ENCODE results near the gene CDK14.

The CDK14 gene

DNA sequence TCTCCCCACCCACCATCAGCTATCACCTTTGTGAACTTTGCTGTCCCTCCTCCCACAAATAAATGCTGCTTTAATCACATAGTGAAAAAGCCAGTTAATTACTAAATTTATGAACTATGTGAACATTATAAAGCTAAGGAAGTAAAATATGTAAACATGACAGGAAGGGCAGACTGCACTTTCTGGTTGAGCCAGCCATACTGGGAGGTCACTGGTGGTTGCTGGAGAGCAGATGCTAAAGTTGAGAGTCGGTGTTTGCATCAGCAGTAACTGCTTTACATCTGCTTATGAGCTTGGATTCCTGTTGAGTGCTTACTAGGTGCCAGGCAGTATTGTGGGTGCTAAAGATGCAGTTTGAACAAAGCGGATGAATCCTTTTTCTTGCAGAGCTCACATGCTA lies 458.3 kb downstream of the CDK14 start:
- H3K4me3 ChIP-seq, result no peak overlapping the region
- intact Hi-C loops (cut with DNase I; ENCODE audit: low total_unique reads), result no loop called here
- no peak for DNase-seq
- no peaks in the 10 kb centered on the region for H3K36me3 ChIP-seq
- no peaks in the 10 kb centered on the region for H3K27me3 ChIP-seq
- TF ChIP-seq CTCF (IDR thresholded peaks at IDR 0.05), result no peak
- no peaks in the 10 kb centered on the region for H3K9me3 ChIP-seq
- peaks cover 0 to 10% (median 0%) of the 10 kb centered on the region in 4 donors for H3K4me1 ChIP-seq
- no peak overlapping the region for H3K27ac ChIP-seq

DNA sequence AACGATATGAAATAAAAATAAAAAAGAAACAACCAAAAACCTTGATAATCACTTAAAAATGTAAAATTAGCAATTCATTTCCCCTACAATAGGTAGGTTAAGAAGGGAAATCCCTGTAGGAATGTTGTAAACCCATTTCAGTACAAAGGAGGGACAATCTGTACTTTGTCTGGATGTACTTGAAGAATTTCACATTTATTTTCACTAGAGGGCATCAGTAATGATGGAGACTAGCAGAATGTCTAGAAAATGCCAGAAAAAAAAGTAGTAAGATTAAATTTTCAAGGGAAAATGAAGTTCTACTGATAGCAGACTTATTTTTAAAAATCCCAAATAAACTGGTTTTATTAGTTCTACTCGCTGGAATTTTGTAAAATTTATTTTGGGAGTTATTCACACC lies 459.1 kb downstream of the CDK14 start:
- TF ChIP-seq CTCF (IDR thresholded peaks at IDR 0.05), result peak; percentile 11 to 16
- H3K27me3 ChIP-seq, result no peaks in the 10 kb centered on the region
- H3K4me1 ChIP-seq, result peaks cover 0 to 10% (median 0%) of the 10 kb centered on the region in 4 donors
- DNase-seq, result no peak
- H3K27ac ChIP-seq, result no peak overlapping the region
- H3K9me3 ChIP-seq, result no peaks in the 10 kb centered on the region
- no peak overlapping the region for H3K4me3 ChIP-seq
- H3K36me3 ChIP-seq, result no peaks in the 10 kb centered on the region
- intact Hi-C loops (cut with DNase I; ENCODE audit: low total_unique reads), result no loop called here

- Histone ChIP-seq H3K4me1 (peaks cover 0 to 4% (median 0%) of the 10 kb centered on the region in 4 donors), H3K4me3 (no peak overlapping the region), H3K9me3 (no peaks in the 10 kb centered on the region), H3K27me3 (no peaks in the 10 kb centered on the region), H3K27ac (no peak overlapping the region), H3K36me3 (no peaks in the 10 kb centered on the region)
- no peak for DNase-seq
- no peak for TF ChIP-seq CTCF (IDR thresholded peaks at IDR 0.05)
- intact Hi-C loops (cut with DNase I; ENCODE audit: low total_unique reads), result no loop called here
Observed at GRCh38 chr7:91062713-91063112, 466.6 kb downstream of the CDK14 start.

DNA sequence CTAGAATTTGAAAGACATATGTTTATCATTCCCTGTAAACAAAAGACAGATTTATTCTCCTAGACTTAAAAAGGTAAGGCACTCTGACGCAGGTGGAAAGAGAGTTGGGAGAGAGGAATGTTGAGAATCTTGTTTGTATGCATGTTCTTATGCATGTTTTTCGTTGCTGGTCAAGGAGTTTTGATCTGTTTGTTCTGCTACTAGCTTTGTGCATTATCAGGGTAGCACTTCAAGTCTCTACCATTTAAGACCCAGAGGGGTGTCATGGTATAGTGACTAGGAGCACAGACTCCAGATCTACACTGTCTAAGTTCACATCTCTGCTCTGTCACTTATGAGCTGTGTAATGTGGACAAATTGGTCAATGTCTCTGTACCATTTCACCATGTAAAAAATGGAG lies 467.9 kb downstream of the CDK14 start:
- intact Hi-C loops (cut with DNase I; ENCODE audit: low total_unique reads), result no loop called here
- TF ChIP-seq CTCF (IDR thresholded peaks at IDR 0.05), result no peak
- H3K9me3 ChIP-seq, result no peaks in the 10 kb centered on the region
- no peaks in the 10 kb centered on the region for H3K27me3 ChIP-seq
- no peak overlapping the region for H3K4me3 ChIP-seq
- peaks cover 0 to 4% (median 0%) of the 10 kb centered on the region in 4 donors for H3K4me1 ChIP-seq
- no peaks in the 10 kb centered on the region for H3K36me3 ChIP-seq
- no peak overlapping the region for H3K27ac ChIP-seq
- no peak for DNase-seq

DNA sequence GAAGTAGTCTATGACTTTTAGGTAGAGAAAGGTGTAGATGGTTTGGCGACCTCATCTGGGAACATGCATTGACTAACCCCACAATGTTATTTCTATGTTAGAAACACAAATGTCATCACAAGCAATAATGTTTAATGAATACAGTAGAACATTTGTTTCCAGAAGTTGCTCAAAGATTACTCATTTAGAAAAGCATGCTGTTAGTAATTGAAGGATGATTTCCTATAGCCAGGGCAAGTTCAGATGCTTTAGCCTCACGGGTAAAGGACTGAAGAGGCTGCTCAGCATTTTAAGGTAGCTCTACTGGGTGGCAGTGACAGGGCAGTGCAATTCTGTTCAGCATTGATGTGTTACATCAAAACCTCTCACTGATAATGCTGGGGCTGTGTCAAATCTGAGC lies 468.8 kb downstream of the CDK14 start:
- DNase-seq, result no peak
- no peak for TF ChIP-seq CTCF (IDR thresholded peaks at IDR 0.05)
- Histone ChIP-seq H3K36me3 (no peaks in the 10 kb centered on the region), H3K4me1 (peaks cover 0 to 7% (median 0%) of the 10 kb centered on the region in 4 donors), H3K9me3 (no peaks in the 10 kb centered on the region), H3K27me3 (no peaks in the 10 kb centered on the region), H3K4me3 (no peak overlapping the region), H3K27ac (no peak overlapping the region)
- intact Hi-C loops (cut with DNase I; ENCODE audit: low total_unique reads), result no loop called here

DNA sequence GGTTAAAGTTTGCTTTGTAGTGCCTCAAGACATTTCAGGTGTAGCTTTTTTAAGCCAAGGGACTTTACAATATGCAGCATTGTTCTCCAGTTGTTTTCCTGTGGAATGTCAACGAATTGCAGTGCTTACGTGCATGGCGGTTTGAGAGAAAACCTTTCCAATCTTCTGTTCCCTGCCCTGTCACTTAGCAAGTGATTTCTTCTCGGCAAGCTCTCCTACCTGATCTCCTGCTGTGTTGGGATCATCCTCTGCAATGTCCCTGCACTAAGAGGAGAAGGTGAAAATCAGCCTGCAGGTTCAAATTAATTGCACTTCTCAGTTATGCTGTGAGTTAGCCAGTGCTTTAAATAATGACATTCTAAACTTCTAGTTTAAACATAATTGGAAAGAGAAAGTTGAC lies 470.5 kb downstream of the CDK14 start:
- DNase-seq, result no peak
- no peak overlapping the region for H3K4me3 ChIP-seq
- intact Hi-C loops (cut with DNase I; ENCODE audit: low total_unique reads), result no loop called here
- no peak for TF ChIP-seq CTCF (IDR thresholded peaks at IDR 0.05)
- no peaks in the 10 kb centered on the region for H3K9me3 ChIP-seq
- H3K27ac ChIP-seq, result no peak overlapping the region
- H3K27me3 ChIP-seq, result no peaks in the 10 kb centered on the region
- H3K36me3 ChIP-seq, result no peaks in the 10 kb centered on the region
- peaks cover 0 to 7% (median 0%) of the 10 kb centered on the region in 4 donors for H3K4me1 ChIP-seq

Data from tibial artery (tissue), 4 donors.